Muscle of back (tissue), 11 donors: ENCODE data around the gene MAP2K5. TPM values are rescaled to one million over a fixed set of nuclear protein-coding genes. Genes with fewer than 3 reads are reported as not detected.
"Not testable (repeated sequence)": the region's sequence is repeated elsewhere in the genome, so short reads cannot be mapped to it uniquely, and the experiment has no call there.

ENCODE experiments used
- DNase-seq, 3 donors: peaks; one replicate each; pipeline versions ENCODE4 v3.0.0 to v3.0.0-alpha.2; 2013
- polyA plus RNA-seq, 10 donors: library from polyadenylated mRNA; unstranded; fragments of 120-200 nt; gene quantifications; one replicate each; pipeline ENCODE4 v1.2.1, GENCODE V29; 2013; ENCODE audit not compliant: insufficient read length in 10 of 10

The MAP2K5 gene
- polyA plus RNA-seq, 10 donors, result 14.6 to 22.9 (median 19.6) TPM

DNA sequence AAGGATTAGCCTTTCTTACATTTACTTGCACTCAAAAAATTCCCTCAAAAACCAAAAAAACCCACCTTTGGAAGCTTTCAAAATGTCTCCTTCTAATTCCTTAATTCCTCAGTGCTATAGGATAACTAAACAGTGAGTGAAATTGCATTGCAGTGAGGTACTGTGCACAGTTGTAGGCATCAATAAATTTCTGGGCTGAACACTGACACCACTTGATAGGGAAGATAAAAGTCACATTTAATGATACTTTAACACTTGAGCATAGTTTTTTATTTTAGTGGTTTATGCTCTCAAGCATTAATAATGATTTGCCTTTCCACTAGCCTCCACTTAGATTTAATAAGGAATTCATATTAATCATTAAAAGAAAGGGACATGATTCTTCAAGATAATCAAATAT, 52.3 kb downstream of the MAP2K5 start:
- no peak for DNase-seq

DNA sequence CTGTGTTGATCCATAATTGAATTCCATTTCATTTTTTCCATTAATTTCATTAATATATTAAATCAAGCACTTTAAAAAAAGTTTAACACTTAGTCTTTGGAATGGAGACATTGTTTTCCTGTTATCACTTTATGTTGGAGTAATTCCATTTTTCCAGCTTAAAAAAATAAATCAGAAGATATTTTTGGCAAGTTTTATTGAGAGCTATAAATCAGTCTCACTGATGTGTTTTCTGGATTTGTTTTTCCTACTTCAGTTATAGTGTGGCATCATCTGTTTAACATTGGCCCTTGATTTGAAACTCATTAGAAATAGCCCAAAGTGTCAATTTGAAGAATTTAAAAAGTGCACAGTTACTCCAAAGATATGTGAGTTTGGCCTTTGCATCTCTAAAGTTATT, 53.1 kb downstream of the MAP2K5 start:
- DNase-seq, result no peak

DNA sequence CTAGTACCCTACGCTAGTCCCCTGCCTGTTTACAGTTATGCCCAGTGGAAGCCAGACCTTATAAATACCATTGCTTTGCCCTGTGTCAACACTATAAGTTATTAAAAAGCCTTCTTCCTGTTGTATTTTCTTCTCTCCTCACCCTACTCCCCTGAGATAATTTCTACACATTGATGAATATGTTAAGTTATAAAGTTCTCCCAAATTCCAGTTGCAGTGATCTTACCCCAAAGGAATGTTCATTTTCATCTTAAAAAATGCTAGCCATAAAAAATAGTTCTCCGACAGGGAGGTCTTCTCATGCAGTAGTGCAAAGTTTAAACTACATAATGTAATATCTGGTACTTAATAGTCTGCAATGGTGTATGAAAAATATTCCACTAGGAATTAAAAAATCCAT, 58.6 kb downstream of the MAP2K5 start:
- peak in 1 of 3 donors; percentile 17 for DNase-seq

DNA sequence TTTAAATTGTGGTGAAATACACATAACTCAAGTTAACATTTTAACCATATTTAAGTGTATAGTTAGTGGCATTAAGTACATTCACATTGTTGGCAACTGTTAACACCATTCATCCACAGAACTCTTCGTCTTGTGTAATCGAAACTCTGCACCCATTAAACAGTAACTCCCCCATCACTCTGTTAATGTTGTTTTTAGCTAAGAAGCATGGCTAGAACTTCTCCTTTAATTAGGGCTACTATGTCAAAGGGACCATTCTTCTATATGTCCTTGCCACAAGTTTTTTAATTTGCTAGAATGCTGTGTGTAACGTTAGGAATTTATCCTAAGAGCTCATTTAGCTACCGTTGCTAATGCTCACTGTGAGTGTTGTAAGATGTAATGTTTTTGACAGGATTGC, 60.6 kb downstream of the MAP2K5 start:
- no peak for DNase-seq

DNA sequence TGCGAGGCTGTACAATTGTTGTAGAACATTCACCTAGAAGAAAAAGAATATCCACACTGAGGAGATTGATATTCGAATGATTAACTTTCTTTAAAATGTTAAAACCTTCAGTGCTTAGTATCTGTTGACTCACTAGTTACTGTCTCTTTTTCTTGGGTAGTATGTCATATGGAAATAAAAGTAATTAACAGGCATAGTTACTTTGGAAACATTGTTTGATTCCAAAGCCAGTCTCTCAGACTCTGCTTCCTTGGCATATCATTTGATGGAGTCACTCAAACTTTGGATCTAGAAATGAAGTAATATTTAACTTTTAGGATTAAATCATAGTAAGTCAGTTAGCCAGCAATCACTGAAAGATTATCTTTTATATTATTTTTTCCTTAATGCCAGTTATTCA, 63.4 kb downstream of the MAP2K5 start:
- DNase-seq, result no peak

DNA sequence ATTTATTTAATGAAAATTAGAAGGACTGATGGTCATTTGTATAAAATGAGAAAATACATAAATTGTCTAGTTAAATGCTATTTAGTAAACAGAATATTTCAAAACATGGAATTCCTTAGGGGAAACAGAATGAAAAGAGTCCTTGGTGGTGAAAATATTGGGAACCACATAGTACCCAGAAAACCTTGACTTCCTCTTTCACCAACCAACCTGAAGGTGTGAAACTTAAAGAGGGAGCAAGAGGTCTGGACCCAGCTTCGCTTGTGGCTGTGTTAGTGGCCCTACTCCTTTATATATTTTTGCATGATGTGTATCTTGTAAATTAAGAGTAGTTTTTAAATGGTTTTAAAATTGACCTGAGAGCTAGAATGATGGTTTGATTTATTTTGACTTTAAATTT, 64.2 kb downstream of the MAP2K5 start:
- DNase-seq, result no peak

DNA sequence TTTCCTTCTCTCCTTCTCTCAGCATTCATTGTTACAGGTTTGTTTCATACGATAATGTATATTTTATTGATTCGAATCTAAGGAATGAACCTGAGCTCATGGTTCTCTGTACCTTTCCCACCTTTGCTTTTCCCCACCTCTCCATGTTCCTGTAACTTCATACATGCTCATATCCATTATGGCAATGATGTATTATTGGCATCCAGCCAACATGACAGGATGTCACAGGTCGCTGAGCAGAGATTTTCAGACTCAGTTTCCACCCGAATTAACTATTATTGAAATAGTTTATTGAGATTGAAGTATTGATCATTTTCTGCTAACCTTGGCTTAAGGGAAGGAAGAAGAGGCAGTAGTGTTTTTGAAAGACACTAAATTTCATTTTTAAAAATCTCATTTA, 64.8 kb downstream of the MAP2K5 start:
- DNase-seq, result no peak

DNA sequence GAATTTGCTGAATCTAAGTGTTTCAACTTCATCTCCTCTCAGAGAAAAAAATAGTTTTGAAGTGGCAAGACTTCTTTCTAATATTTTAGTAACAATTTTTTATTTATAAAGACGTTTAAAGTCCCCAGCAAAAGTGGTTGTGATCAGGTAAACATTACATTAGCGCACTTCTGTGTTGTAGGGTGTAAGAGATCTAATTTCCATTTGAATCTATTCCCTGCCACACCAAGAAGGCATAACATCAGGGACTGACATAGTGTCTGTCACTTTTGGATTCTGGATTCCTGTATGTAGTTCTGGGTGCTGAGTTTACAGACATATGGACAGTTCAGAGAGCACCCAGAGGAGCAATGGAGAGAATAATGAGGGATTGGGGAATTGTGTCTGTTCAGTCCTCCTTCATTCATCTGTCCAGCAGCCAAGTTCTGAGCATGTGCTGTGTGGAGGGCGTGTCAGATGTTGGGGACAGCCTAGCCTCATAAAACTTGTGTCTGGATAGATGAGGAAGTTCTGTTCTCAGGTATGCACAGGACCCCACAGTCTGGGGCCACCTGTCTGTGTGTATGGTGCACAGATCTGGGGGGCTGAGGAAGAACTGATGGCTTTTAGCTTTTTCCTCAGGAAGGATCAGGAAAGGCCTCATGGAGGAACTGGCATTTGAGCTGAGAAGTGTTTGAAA, 65.6 kb downstream of the MAP2K5 start:
- no peak for DNase-seq

DNA sequence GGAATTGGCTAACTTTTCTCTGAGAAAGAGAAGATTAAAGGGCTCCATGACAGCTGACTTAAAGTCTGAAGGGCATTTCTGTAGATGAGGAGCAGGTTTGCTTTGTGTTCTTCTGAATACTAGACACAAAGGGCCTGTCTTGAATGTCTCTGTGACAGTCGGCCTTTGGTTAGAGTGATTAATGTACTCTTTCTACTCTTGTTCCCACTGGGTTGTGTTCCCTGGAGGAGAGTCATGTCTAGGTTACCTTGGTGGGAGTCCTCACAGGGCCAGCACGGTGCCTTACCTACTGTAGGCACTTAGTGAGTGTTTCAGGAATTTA, 66.1 kb downstream of the MAP2K5 start:
- DNase-seq, result no peak

DNA sequence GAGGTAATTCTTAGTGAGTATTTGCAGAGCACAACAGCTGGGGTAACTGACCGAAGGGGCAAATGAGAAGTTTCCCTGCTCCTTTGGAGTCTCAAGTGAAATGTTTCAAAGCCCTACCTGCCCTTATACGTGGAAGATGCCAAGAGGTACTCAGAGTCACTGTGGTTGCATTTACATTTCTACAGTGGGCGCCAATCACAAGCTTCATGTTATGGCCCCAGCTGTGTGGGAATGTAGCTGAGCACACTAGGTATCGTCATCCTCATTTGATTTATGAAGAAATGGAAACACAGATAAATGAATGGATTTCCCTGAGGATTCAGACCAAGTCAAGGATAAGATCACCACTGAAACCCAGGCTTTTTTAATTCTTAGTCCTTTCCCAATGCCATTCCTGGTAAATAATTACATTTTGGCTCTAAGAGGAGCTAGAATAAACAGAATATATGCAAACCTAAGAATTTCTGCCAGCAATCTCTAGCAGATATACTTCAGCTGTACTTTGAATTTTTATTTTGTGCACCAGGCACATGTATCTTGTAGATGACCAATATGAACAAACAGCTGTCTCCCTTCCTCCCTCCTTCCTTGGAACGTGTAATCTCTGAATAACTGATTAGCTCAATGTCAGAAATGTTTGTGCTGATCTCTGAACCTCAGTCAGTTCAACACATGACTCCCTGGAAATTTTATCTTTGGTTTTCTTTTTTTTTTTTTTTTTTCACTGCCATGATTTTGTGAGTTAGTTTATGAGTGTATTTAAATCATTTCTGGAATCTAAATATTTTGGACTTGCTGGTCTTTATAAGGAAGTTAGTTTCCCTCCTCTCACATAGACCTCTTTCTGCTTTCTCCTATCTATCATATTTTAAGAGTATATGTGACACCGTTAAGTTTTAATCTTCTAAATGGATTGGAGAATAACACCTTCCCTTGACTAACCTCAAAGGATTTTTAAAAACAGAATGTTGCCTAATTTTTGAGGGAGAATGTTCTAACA, 69.2 kb downstream of the MAP2K5 start:
- no peak for DNase-seq

DNA sequence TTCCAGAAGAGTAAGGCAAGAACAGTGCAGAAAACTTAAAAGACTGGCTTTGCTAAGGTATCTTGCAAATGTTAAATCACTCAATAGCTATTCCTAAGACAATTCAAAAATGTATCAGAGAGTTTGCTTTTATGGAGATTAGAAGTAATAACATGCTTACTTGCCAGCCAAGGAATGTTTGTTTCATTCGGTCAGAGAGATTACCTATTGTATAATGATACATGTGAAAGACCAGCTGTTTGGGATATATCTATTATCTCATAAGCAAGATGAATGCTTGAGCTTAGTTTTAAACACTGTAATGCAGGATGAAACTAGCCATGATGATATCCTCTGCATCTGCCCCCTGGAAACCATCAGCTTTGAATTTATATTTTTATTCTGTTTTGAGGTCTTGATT, 70.7 kb downstream of the MAP2K5 start:
- DNase-seq, result no peak

DNA sequence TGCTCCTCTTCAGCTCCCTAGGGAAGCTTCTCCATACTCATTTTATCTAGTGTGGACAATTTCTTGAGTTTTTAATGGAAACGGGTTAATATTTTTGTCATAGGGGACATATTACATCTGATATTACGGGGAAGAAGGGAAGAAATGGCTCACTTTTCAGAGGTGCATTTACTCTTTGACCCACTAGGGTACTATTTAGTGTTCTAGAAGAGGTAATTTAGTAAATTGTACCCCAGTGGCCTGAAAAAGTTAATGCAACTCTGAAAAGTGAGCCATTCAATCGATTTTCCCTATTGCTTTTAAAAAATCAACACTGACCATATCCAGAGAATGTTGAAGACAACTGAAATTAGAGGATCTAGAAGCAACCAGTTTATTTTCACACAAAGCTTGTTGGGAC, 71.2 kb downstream of the MAP2K5 start:
- DNase-seq, result no peak

DNA sequence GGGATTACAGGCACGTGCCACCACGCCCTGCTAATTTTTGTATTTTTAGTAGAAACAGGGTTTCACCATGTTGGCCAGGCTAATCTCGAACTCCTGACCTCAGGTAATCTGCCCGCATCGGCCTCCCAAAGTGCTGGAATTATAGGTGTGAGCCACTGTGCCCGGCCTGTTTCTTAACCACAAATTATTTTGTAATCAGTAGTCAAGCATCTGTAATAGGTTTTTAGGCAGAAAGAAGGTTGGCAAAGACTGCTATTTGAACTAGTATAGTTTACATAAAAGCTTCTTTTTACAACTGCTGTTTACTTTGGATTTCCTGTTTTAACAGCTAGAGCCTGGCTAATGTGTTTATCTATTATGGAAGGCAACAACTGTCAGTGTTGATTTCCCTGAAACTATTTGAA, 72.6 kb downstream of the MAP2K5 start:
- not testable (repeated sequence) for DNase-seq

DNA sequence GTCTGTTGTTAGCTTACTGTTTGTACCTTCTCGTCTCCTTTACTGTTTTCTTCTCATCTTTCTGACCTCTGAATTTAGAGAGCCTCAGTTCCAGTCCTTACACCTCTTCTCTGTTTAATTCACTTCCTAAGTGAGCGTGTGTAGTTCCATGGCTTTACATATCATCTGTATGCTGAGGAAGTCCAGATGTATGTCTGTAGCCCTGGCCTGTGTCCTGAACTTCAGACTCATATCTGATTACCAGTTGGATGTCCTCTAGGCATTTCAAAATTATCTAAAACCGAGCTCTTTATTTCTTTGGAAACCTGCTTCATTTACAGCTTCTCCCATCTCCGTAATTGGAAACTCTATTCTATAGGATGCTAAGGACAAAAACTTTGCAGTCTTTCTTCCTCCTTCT, 75.8 kb downstream of the MAP2K5 start:
- no peak for DNase-seq

DNA sequence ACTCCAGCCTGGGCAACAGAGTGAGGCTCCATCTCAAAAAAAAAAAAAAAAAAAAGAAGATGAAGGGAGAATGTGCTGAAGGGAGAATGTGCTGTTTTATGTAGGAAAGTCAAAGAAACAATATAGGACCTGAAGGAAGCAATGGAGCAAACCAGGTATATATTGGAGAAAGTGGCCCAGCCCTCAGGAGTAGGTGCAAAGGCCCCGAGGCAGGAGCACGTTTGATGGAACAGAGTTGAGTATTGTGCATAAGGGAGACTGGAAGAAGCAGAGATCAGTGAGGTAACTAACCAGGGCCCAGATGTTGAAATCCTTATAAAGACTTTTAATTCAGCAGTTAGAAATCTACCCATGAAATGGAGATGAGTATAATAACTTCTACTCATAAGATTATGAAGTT, 79.6 kb downstream of the MAP2K5 start:
- no peak for DNase-seq

DNA sequence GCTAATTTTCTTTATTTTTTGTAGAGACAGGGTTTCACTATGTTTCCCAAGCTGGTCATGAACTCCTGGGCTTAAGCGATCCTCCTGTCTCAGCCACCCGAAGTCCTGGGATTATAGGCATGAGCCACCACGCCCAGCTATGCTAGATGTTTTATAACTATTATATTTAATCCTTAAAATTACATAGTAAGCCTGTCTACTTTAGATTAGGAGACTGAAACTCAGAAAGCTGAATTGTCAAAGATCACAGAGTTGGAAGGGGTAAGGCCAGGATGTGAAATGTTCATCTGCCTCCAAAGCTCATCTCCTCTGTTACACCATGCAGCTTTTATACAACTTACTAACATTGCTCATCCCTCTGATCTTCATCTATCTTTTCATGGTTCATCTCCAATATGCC, 89.8 kb downstream of the MAP2K5 start:
- no peak for DNase-seq

DNA sequence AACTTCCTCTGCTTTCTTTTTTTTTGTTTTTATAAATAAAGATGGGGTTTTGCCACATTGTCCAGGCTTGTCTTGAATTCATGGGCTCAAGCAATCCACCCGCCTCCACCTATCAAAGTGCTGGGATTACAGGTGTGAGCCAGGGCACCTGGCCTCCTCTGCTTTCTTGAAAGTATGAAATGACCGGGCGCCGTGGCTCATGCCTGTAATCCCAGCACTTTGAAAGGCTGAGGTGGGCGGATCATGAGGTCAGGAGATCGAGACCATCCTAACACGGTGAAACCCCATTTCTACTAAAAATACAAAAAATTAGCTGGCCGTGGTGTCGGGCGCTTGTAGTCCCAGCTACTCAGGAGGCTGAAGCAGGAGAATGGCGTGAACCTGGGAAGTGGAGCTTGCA, 93.4 kb downstream of the MAP2K5 start:
- not testable (repeated sequence) for DNase-seq

DNA sequence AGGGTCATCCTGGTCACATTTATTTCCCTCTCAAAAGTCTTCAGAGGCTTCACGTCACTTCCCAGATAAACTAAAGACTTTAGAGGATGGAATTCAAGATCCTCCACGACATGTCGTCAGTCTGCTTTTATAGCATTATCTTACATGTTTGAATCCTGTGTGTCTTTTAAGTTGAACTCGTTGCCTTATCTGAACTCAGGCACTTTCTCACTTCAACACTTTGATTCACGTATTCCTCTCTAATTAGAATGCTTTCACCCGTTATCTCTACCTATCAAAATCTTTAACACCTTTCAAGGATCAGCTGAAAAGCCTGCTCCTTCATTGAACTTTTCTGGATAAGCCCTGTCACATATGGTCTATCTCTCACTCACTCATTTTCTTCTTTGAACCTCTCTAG, 97.1 kb downstream of the MAP2K5 start:
- DNase-seq, result no peak

DNA sequence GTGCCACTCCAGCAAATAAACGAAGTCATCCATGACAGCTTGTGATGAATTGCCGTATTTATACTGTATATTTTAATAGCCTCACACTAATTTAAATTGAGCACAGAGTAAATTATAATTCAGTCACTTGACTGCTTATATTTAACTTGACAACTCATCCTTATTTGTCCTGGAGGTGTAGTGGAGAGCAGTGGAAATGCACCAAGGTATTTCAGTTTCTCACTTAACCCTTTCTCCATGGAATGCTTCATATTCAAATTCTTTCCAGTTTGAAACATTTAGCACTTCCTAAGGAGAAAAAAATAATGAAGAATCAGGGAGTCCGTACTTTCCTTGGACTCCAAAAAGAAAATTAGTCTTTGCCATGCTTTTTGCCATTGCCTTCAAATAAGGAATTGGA, 99.0 kb downstream of the MAP2K5 start:
- no peak for DNase-seq

DNA sequence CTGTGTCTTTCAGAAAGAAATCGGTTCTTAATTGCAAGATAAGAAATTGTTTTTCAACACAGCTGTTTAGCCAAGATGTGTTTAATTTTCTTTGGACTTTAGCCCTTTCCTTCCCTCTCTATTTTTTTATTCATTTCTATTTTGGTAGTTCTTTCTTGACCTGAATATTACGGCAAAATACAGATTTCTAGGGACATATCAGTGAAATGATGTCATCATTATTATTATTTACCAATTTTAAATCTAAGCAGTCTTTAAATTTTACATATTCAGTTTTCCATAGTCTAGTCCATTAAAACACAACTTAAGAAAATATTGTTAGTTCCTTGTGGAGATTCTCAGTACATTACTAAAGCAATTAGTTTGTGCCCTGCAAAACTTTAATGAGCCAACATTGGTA, 104.3 kb downstream of the MAP2K5 start:
- no peak for DNase-seq

DNA sequence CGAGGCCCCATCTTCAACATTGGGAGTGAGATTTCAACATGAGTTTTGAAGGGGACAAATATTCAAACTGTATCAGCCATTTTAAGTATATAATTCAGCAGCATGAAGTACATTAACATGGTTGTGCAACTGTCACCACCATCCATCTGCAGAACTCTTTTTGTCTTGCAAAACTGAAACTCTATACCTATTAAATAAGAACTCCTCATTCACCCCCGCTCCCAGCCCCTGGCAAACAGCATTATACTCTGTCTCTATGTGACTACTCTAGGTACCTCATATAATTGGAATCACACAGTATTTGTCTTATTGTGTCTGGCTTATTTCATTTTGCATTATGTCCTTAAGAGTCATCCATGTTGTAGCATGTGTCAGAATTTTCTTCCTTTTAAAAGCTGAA, 110.1 kb downstream of the MAP2K5 start:
- no peak for DNase-seq

DNA sequence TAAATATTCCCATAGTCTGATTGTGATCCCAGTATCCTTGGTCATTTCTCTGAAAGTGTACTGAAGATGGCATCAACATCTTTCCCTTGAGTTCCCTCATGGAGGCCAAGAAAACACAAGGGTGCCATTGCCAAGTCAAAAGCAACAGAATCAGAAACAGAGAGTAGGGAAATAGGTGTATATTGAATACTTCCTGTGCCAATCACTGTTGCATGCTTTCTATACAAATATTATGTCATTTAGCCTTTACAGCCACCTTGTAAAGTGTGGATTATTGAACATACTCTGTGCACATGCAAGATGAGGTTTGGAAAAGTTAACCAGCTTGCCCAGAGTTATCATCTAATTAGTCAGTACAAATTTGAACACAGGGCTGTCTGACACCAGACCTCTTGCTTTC, 117.9 kb downstream of the MAP2K5 start:
- no peak for DNase-seq

DNA sequence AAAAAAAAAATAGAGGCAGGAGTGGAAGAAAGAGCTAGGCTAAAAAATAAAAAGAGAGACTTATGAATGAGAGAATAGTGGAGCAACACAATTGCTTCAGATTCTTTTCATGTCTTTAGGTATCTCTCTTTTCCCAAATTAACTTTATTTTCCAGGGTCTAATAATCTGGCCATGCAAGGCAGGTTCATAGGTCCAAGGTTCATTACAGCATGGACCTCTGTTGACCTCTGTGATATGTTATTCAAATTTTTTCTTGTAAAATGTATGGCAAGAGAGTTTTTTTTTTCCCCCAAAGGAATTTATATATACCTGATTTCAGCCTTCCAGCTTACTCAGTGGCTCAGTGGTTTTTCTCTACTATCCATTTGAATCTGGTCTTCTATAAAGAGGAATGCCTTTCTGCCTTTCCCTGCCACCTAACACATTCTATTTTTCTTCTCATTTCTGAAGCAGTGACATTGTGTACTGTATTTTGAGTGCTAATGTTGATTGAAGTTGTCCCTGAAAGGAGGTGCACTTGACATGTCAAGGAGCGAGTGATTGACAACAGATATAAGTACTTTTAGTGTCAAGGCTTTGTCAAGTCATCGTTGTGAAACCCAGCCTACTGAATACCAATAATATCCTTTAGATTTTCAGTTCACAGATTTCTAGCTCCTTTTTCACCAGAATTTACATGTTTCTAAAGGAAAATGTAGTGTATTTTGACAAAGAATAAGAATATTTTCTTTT, 118.5 kb downstream of the MAP2K5 start:
- no peak for DNase-seq
